Stomach (tissue), 4 donors: ENCODE measurements around the gene LILRB3.

Experiments
- EP300 ChIP-seq: sonication (generic); formaldehyde crosslinking; IDR thresholded peaks from one replicate; pipeline ENCODE4 v1.6.1; 2017; ENCODE audit warnings: antibody characterized with exemption
- TF ChIP-seq, protein P1 (sequence below), 7 experiments: fragments of 450-650 bp in 4 of 7; fragments of 200-600 bp in 3 of 7; sonication (generic) in 3 of 7; IDR thresholded peaks; one replicate each; pipeline ENCODE4 v1.5.1; 2016 to 2019; ENCODE audit warnings: antibody characterized with exemption in 7 of 7, control low read depth in 2 of 7, mild to moderate bottlenecking in 1 of 7

DNA sequence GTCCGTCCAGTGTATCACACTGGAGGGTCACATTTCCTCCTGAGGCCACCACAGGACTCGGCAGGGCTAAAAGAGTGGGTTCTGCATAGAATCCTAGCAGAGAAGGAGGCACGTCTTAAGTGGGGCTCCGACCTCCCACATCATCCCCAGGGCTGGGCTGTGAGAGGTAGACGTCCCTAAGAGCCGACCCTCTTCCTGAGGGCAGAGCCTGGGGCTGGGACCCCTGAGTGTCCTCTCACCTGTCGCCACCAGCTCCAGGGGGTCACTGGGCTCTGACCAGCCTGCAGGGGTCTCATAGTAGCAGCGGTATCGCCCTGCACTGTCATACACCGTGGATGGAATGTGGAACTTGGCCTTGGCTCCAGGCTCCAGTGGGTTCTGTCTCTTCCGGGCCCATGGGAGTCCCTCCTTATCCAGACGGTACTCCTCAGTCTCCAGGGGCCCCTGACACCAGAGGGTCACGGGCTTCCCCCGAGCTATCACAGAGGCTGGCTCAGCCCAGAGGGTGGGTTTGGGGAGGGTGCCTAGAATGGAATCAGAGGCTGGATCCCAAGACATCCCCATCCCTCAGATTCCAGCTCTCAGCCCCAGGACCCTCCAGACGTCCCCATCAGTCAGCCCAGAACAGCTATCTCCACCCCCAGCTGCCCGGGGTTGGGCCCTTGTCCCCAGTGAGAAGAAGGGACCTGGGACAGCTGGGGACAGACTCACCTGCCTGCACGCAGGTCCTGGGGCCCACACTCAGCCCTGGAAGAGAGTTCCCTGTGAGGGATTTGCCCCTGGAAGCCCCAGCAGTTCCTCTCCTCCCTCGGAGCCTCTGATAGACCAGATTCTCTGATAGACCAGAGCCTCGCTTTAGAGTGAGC lies 33.7 kb upstream of the LILRB3 start:
- no peak for TF ChIP-seq EP300
- TF ChIP-seq, protein P1, sequence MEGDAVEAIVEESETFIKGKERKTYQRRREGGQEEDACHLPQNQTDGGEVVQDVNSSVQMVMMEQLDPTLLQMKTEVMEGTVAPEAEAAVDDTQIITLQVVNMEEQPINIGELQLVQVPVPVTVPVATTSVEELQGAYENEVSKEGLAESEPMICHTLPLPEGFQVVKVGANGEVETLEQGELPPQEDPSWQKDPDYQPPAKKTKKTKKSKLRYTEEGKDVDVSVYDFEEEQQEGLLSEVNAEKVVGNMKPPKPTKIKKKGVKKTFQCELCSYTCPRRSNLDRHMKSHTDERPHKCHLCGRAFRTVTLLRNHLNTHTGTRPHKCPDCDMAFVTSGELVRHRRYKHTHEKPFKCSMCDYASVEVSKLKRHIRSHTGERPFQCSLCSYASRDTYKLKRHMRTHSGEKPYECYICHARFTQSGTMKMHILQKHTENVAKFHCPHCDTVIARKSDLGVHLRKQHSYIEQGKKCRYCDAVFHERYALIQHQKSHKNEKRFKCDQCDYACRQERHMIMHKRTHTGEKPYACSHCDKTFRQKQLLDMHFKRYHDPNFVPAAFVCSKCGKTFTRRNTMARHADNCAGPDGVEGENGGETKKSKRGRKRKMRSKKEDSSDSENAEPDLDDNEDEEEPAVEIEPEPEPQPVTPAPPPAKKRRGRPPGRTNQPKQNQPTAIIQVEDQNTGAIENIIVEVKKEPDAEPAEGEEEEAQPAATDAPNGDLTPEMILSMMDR (IDR thresholded peaks at IDR 0.05) = no peak
